ENCODE measurements around the gene UQCC5. TPM values are rescaled to one million over a fixed set of nuclear protein-coding genes. Genes with fewer than 3 reads are reported as not detected.
"Not testable (repeated sequence)": the region's sequence is repeated elsewhere in the genome, so short reads cannot be mapped to it uniquely, and the experiment has no call there.

UQCC5 gene
- total RNA-seq, 2 donors from 2014 or later: 9.0 to 11.3 TPM

DNA sequence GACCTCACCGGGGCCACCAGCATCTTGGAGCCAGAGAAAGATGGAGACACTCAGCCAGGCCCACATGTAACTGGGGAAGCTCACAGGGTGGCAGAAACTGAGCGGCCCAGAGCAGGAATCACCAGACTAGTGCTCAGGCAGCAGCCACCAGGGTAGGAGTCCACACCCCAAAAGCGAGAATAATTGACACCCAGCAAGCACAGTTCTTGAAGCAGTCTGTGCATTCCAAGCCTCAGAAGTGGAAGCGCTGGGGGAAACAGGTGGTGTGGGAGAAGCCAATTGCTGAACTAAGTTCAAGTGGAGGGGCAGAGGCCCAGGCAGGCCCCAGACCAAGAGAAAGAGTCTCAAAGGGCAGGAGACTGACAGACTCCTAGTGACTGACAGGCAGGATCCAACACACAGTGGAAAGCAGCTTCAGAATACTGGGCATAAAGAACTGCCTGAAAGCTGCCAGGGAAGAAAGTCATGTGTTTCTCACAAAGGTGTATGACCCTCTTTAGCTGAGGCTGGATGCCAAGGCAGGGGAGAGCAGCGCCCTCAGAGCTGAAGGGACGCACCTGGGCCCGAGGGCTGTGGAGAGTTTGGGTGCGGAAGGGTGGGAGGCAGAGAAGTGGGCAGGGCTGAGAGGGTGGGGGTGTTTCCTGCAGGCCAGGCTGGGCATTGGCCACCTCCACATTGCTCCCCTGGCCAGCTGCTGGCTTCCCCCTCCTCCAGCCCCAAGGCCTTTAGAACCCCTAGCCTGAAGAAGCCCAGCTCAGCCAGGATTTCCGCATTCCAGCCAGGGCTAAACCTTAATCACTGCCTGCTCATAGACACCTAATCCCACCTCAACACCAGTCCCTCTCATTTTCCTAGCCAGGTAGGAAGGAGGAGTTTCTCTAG lies 10.5 kb upstream of the UQCC5 start:
- H3K27ac ChIP-seq: no peak overlapping the region
- no peaks in the 10 kb centered on the region for H3K4me1 ChIP-seq
- H3K36me3 ChIP-seq: no peaks in the 10 kb centered on the region
- no peak overlapping the region for H3K9ac ChIP-seq (ENCODE audit: low read depth in 2 of 2, low read length in 2 of 2)
- no peak for DNase-seq
- H3K9me3 ChIP-seq: no peaks in the 10 kb centered on the region
- no peak overlapping the region for H3K4me3 ChIP-seq
- intact Hi-C loops (cut with DNase I): no loop called here
- TF ChIP-seq, protein P1, sequence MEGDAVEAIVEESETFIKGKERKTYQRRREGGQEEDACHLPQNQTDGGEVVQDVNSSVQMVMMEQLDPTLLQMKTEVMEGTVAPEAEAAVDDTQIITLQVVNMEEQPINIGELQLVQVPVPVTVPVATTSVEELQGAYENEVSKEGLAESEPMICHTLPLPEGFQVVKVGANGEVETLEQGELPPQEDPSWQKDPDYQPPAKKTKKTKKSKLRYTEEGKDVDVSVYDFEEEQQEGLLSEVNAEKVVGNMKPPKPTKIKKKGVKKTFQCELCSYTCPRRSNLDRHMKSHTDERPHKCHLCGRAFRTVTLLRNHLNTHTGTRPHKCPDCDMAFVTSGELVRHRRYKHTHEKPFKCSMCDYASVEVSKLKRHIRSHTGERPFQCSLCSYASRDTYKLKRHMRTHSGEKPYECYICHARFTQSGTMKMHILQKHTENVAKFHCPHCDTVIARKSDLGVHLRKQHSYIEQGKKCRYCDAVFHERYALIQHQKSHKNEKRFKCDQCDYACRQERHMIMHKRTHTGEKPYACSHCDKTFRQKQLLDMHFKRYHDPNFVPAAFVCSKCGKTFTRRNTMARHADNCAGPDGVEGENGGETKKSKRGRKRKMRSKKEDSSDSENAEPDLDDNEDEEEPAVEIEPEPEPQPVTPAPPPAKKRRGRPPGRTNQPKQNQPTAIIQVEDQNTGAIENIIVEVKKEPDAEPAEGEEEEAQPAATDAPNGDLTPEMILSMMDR (IDR thresholded peaks at IDR 0.05): no peak
- no peaks in the 10 kb centered on the region for H3K27me3 ChIP-seq

DNA sequence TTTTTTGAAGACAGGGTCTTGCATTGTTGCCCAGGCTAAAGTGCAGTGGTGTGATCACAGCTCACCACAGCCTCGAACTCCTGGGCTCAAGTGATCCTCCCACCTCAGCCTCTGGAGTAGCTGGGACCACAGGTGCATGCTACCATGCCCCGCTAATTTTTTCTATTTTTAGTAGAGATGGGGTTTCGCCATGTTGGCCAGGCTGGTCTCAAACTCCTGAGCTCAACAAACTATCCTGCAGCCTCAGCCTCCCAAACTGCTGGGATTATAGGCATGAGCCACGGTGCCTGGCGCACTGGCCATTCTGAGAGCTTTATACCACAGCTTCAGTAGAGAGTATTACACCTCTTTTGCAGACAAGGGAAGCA lies 9.8 kb upstream of the UQCC5 start:
- DNase-seq; H3K4me1 ChIP-seq; intact Hi-C loops (cut with DNase I); H3K4me3 ChIP-seq; H3K27me3 ChIP-seq; H3K36me3 ChIP-seq; H3K9me3 ChIP-seq; H3K27ac ChIP-seq: not testable (repeated sequence)
- H3K9ac ChIP-seq (ENCODE audit: low read depth in 2 of 2, low read length in 2 of 2): peak overlapping the region in 1 of 2 donors; percentile 35

DNA sequence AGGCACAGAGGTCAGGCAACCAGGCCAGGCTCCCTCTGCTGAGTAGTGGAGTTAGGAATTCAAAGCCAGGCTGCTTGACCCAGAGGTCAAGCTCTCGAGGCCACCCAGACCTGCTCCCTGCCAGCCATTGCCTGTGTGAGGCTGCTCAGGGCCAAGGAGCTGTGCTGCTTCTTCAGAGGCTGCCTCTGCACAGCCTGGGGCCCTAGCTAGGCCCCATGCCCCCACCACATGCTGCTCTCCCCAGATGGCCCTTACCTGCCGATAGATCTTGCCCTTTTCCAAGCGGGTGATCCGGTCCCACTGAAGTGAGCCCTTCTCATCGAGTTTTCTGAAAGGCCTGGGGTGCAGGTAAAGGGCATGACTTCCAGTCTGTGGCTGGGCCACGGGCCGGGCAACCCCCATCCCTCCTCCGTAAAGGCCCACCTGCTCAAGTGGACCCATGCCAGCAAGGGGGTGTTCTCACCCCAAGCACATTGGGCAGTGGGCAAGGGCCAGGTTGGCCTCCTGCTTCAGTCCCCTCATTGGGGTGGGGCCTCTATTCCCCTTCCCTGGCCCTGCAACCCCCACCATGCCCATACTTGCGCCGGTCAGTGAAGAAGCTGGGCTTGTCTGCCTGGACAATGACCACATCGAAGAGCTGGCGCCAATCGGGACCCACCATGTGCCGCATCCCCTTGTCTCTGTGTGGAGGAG lies 9.2 kb upstream of the UQCC5 start:
- DNase-seq: no peak
- no peaks in the 10 kb centered on the region for H3K4me1 ChIP-seq
- TF ChIP-seq, protein P1 (IDR thresholded peaks at IDR 0.05): no peak
- no peaks in the 10 kb centered on the region for H3K27me3 ChIP-seq
- intact Hi-C loops (cut with DNase I): no loop called here
- no peak overlapping the region for H3K27ac ChIP-seq
- H3K4me3 ChIP-seq: no peak overlapping the region
- no peaks in the 10 kb centered on the region for H3K36me3 ChIP-seq
- peak overlapping the region in 1 of 2 donors; percentile 35 for H3K9ac ChIP-seq (ENCODE audit: low read depth in 2 of 2, low read length in 2 of 2)
- H3K9me3 ChIP-seq: no peaks in the 10 kb centered on the region

DNA sequence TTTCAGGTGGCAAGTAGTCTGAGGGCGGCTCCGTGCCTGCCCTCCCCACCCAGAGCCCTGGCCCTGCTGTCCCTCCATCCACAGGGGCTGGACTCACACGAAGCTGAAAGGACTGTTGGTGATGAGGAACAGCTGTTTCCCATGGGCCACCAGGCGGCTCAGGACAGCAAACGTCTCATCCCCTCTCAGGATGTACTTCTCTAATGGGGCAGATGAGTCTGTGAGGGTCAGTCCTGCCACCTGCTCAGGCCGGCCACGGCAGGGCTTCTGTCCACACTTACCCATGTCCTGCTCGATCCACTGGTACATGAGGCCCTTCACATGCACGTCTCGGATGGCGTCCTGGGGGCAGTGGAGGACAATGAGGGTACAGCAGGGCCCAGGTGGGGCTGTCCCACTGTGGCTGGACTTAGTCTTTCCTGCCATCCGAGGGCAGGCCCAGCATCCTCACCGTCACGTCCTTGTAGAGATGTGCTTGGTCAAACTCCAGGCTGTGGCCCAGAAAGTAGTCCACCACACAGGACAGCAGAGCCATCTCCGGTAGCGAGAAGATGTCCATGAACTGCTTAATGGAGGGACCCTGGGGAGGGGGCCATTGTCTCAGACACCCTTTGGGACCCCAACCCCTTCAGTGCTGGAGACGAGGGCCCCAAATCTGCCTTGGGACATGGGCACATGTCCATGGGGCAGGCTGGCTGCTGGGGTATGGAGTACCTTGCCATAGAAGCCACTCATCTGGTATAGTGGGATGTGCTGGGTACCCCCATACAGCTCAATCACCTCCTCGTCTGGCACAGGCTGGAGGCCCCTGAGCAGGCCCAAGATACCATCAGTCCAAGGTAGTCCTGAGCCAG lies 8.4 kb upstream of the UQCC5 start:
- TF ChIP-seq, protein P1 (IDR thresholded peaks at IDR 0.05): no peak
- intact Hi-C loops (cut with DNase I): no loop called here
- H3K36me3 ChIP-seq: no peaks in the 10 kb centered on the region
- H3K9ac ChIP-seq (ENCODE audit: low read depth in 2 of 2, low read length in 2 of 2): no peak overlapping the region
- no peak overlapping the region for H3K27ac ChIP-seq
- H3K9me3 ChIP-seq: no peaks in the 10 kb centered on the region
- H3K4me3 ChIP-seq: no peak overlapping the region
- H3K27me3 ChIP-seq: no peaks in the 10 kb centered on the region
- peaks cover 3% of the 10 kb centered on the region for H3K4me1 ChIP-seq
- no peak for DNase-seq

DNA sequence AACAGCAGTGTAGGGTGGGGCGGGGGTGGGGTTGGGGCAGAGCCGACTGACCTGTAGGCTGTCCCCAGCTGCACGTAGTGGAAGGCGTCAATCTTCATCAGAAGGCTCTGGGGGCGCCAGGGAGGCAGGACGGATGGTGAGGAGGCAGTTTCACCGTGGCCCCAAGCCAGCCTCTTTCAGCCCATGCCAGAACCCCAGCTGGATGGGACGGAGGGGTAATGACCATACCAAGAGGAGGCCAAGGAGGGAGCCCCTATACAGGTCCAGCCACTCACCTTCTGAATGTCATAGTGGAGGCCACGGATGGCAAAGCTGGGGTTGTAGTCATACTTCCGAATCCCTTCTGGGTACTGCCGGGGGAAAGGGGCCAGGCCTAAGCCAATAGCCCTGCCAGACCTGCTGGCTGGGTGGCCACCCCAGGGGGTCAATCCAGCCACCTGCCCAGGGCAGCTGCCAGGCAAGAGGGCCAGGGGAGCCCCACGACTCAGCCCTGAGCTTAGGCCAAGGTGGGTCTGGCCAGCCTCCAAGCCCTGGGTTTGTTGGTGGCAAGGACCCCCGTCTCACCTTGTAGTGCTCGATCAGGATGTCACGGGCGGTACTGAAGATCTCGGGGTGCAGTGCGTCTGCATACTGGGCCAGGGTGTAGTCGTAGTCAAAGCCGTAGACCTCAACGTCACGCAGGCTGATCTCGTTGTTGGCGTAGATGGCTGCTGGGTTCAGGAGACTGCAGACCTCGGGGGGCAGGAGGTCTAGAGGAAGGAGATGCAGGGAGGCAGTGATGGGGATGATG lies 7.6 kb upstream of the UQCC5 start:
- intact Hi-C loops (cut with DNase I): no loop called here
- no peak for DNase-seq
- H3K27me3 ChIP-seq: no peaks in the 10 kb centered on the region
- TF ChIP-seq, protein P1 (IDR thresholded peaks at IDR 0.05): no peak
- no peak overlapping the region for H3K27ac ChIP-seq
- H3K9me3 ChIP-seq: no peaks in the 10 kb centered on the region
- H3K4me1 ChIP-seq: peaks cover 3% of the 10 kb centered on the region
- no peak overlapping the region for H3K9ac ChIP-seq (ENCODE audit: low read depth in 2 of 2, low read length in 2 of 2)
- H3K36me3 ChIP-seq: no peaks in the 10 kb centered on the region
- no peak overlapping the region for H3K4me3 ChIP-seq

Measured in colonic mucosa (tissue), 4 donors.